ENCODE results near the gene CAMP. TPM values are rescaled to one million over a fixed set of nuclear protein-coding genes. Genes with fewer than 3 reads are reported as not detected.
A peak's percentile ranks its signal among the peaks of the same experiment; 100 is the strongest.

The CAMP gene
- polyA plus RNA-seq, 3 donors from 2014 or later = not detected

DNA sequence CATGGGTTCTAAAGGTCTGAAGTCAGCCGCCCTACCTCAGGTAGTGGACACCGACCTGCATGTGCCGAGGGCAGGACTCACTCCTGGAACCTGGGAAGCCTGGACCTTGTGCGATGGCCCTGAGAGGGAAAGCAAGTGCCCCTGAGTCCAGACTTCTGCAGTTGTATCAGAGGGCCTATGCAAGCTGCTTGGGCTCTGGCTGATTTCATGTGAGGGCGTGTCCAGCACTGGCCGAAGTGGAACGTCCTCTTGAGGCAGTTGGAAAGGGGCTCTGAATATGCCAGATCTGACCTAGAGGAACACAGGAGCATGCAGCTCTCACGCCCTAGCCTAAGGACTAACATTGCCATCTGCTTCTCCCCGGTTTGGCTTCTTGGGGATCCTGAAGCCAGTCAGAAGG is 2.5 kb upstream of the CAMP start:
- no peaks in the 10 kb centered on the region for H3K36me3 Mint-ChIP-seq
- DNase-seq = no peak
- H3K4me3 Mint-ChIP-seq = no peak overlapping the region
- no peaks in the 10 kb centered on the region for H3K9me3 Mint-ChIP-seq
- H3K27me3 Mint-ChIP-seq (ENCODE audit: low read depth in 3 of 3) = peaks cover 0 to 9% (median 0%) of the 10 kb centered on the region in 3 donors
- H3K4me1 Mint-ChIP-seq = no peaks in the 10 kb centered on the region
- H3K27ac Mint-ChIP-seq = no peak overlapping the region

DNA sequence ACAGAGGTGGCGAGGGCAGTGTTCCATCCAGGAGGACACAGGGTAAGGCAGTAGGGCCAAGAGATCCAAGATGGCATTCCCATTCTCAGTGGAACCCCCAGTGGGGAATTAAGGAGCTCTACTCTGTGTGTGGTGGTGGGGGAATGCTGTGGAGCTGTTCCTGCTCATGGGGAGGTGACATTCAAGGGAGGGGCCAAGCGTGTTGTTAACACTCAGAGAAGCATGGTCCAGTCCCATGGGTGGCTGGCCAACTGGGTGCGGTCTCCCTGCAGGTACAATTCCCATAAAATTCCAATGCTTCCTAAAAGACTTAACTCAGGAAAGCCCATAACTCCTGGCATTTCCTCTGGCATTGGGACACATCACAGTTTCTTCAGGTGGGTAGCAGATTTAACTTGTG is 2.3 kb downstream of the CAMP start:
- no peaks in the 10 kb centered on the region for H3K36me3 Mint-ChIP-seq
- H3K4me3 Mint-ChIP-seq = no peak overlapping the region
- no peaks in the 10 kb centered on the region for H3K4me1 Mint-ChIP-seq
- H3K9me3 Mint-ChIP-seq = no peaks in the 10 kb centered on the region
- no peak overlapping the region for H3K27ac Mint-ChIP-seq
- no peak for DNase-seq
- peaks cover 0 to 7% (median 0%) of the 10 kb centered on the region in 3 donors for H3K27me3 Mint-ChIP-seq (ENCODE audit: low read depth in 3 of 3)

DNA sequence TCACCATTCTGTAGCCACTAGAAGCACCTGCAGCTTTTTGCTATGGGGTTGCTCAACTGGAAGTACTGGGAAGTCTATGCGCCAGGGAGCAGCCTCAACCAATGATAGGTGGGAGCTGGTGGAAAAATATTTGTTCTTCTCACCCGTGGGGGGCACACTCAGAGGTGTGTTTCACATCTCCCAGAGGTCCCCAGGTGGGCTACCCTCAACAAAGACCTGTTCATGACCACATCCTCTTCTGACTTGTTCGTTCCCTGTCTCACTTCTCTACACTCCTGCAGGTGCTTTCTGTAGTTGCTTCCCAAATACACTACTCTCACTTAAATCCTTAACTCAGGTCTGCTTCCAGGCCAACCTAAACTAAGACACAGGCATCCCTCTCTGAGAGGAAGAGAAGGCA is 3.6 kb downstream of the CAMP start:
- Mint-ChIP-seq H3K4me3 (no peak overlapping the region), H3K36me3 (no peaks in the 10 kb centered on the region), H3K27ac (no peak overlapping the region), H3K4me1 (no peaks in the 10 kb centered on the region), H3K27me3 (ENCODE audit: low read depth in 3 of 3) (peaks cover 0 to 9% (median 0%) of the 10 kb centered on the region in 3 donors), H3K9me3 (no peaks in the 10 kb centered on the region)
- no peak for DNase-seq

DNA sequence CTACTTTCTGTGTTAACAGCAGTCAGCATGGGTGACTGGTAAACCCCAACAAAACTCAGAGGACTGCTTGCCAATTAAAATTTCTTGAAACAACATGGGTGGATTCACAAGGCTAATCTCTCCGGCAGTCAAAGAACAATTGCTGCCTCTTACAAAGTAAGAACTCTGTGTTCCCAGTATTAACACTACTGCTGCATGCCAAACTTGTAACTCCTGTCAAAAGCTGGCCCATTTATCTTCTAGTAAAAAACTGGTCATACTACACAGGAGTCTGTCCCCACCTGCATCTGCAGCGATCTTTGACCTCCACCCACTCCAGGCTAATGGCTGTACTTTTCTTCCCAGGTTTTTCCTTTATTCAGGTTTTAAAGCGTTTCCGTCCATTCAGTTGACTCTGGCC is 8.9 kb downstream of the CAMP start:
- Mint-ChIP-seq H3K36me3 (no peaks in the 10 kb centered on the region), H3K27me3 (ENCODE audit: low read depth in 3 of 3) (peaks cover 0 to 4% (median 2%) of the 10 kb centered on the region in 3 donors), H3K4me3 (no peak overlapping the region), H3K4me1 (no peaks in the 10 kb centered on the region), H3K27ac (no peak overlapping the region), H3K9me3 (no peaks in the 10 kb centered on the region)
- no peak for DNase-seq

DNA sequence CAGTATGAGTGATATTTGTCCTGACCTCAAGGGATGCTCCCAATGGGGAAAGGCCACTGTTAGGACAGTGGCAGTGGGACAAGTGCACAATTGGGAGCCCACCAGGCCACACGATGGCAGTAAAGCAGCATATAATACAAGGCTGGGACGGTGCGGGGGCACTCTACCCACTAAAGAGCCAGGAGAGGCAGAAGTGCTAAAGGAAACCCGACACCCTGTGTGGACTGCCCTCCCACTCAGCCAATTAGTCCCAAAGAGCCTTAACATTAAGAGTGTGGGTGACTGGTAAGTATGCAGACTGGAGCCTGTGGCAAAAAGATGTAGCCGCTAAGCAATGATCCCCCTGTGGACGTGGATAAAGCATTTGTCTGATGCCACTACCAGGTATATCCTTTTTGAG is 9.4 kb downstream of the CAMP start:
- no peaks in the 10 kb centered on the region for H3K9me3 Mint-ChIP-seq
- peak; percentile 26 to 49 (median 29) for DNase-seq
- H3K4me1 Mint-ChIP-seq = no peaks in the 10 kb centered on the region
- no peaks in the 10 kb centered on the region for H3K36me3 Mint-ChIP-seq
- H3K4me3 Mint-ChIP-seq = no peak overlapping the region
- peaks cover 0 to 4% (median 2%) of the 10 kb centered on the region in 3 donors for H3K27me3 Mint-ChIP-seq (ENCODE audit: low read depth in 3 of 3)
- H3K27ac Mint-ChIP-seq = no peak overlapping the region

DNA sequence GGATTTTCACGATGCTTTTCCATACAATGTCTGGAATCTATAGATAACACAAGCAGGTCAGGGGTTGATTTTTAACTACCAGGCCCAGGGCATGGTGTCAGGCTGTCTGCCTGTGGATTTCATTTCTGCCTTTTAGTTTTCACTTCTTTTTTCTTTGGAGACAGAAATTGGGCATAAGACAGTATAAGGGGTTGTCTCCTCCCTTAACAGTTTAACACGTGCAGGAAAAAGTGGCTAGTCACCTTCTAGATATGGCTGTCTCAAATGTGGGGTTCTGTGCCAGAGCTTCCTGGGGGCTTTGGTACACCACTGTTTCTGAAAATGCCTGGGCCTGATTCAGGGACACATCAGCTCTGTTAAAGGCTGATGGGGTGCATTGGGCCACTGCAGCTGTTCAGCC is 10.2 kb downstream of the CAMP start:
- H3K9me3 Mint-ChIP-seq = no peaks in the 10 kb centered on the region
- no peaks in the 10 kb centered on the region for H3K36me3 Mint-ChIP-seq
- no peak overlapping the region for H3K4me3 Mint-ChIP-seq
- H3K4me1 Mint-ChIP-seq = no peaks in the 10 kb centered on the region
- no peak for DNase-seq
- no peak overlapping the region for H3K27ac Mint-ChIP-seq
- peaks cover 0 to 4% (median 2%) of the 10 kb centered on the region in 3 donors for H3K27me3 Mint-ChIP-seq (ENCODE audit: low read depth in 3 of 3)

DNA sequence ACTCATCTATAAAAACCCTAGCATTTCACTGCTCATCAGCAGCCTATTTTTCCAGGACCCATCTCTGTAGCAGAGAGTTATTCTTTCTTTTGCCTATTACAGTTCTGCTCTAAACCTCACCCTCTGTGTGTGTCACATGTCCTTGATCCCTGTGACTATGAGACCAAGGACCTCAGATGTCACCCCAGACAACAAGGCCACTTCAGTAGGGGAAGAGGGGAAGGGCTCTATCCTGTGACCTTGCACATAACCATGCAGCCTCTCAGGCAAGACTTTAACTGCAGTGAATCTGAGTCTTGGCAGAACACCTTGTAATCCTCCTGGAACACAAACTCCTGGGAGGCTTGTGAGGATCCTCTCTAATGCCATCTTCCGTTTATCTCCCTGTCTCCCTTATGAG is 13.2 kb downstream of the CAMP start:
- Mint-ChIP-seq H3K9me3 (no peaks in the 10 kb centered on the region), H3K4me1 (peaks cover 11% of the 10 kb centered on the region in 2 donors), H3K27ac (no peak overlapping the region), H3K4me3 (no peak overlapping the region), H3K27me3 (ENCODE audit: low read depth in 3 of 3) (peaks cover 0 to 6% (median 4%) of the 10 kb centered on the region in 3 donors), H3K36me3 (no peaks in the 10 kb centered on the region)
- no peak for DNase-seq

DNA sequence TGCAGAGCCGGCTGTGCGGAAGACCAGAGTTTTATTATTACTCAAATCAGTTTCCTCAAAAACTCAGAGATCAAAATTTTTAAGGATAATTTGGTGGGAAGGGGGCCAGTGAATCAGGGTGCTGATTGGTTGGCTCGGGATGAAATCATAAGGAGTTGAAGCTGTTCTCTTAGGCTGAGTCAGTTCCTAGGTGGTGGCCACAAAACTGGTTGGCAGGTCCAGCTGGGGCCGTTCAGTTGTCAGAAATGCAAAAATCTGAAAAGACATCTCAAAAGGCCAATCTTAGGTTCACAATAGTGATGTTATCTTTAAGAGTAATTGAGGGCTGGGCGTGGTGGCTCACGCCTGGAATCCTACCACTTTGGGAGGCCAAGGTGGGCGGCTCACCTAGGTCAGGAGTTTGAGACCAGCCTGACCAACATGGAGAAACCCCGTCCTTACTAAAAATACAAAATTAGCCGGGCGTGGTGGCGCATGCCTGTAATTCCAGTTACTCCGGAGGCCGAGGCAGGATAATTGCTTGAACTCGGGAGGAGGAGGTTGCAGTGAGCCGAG is 15.3 kb downstream of the CAMP start:
- no peak overlapping the region for H3K4me3 Mint-ChIP-seq
- no peak for DNase-seq
- H3K36me3 Mint-ChIP-seq = no peaks in the 10 kb centered on the region
- H3K4me1 Mint-ChIP-seq = peaks cover 11 to 12% of the 10 kb centered on the region in 2 donors
- H3K9me3 Mint-ChIP-seq = no peaks in the 10 kb centered on the region
- peaks cover 0 to 4% (median 2%) of the 10 kb centered on the region in 3 donors for H3K27me3 Mint-ChIP-seq (ENCODE audit: low read depth in 3 of 3)
- no peak overlapping the region for H3K27ac Mint-ChIP-seq

DNA sequence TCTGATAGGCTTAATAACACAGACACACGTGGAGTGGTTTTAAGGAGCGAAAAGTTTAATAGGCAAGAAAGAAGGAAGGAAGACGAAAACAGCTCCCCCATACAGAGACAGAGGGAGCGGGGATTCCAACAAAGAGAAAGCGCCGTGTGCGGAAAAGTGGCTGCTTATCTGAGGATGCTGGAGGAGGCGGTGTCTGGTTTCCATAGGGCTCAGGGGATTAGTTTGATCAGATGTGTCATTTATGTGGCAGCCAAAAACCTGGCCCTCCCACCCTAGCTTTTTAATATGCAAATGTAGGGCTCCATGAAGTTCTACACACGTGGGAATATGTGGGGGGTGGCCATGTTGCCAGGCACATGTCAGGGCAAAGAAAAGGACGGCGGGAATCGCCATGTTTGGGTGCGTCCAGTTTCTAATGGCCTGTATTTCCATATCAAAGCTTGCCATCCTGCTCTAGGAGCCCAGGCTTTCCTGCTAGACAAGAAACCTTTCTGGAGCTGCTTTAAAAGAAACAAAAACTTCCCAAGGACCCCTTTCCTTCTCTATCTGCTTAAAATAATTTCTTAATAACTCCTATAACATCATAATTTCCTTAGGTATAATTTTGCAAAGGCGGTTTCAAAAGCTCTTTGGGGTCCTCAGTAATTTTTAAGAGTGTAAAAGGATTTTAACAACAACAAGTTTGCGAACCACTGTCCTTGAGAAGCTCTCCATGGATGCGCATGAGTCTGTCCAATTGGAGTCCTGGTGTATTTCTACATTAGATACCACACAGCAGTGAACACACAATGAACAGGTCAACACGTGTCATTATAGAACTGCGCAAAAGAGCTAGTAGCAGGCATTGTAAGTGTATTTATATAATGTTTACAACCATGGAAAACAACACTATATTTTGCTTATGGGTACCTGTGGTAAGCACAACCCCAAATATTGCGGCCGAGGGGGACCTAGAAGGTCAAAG is 17.0 kb downstream of the CAMP start:
- Mint-ChIP-seq H3K36me3 (no peaks in the 10 kb centered on the region), H3K4me1 (peaks cover 12 to 18% of the 10 kb centered on the region in 2 donors), H3K27ac (peak overlapping the region; percentile 83 to 93 (median 90)), H3K4me3 (peak overlapping the region; percentile 88 to 95 (median 93)), H3K27me3 (ENCODE audit: low read depth in 3 of 3) (peaks cover 0 to 4% (median 2%) of the 10 kb centered on the region in 3 donors), H3K9me3 (no peaks in the 10 kb centered on the region)
- DNase-seq = no peak

DNA sequence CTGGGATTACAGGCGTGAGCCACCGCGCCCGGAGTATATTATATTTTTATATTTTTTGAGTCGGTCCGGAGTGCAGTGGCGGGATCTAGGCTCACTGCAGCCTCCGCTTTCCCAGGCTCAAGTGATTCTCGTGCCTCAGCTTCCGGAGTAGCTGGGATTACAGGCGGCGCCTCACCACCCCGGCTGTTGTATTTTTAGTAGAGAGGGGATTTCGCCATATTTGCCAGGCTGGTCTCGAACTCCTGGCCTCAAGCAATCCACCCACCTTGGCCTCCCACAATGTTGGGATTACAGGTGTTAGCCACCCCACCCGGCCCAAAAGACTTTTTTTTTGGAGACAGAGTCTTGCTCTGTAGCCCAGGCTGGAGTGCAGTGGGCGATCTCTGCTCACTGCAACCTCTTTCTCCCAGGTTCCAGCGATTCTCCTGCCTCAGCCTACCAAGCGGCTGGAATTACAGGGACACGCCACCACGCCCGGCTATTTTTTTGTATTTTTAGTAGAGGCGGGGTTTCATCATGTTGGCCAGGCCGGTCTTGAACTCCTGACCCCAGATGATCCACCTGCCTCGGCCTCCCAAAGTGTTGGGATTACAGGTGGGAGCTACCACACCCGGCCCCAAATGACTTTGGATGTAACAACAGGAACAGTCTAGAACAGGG is 18.6 kb downstream of the CAMP start:
- no peak for DNase-seq
- H3K4me3 Mint-ChIP-seq = peak overlapping the region; percentile 88 to 95 (median 93)
- H3K9me3 Mint-ChIP-seq = no peaks in the 10 kb centered on the region
- peaks cover 0 to 4% (median 2%) of the 10 kb centered on the region in 3 donors for H3K27me3 Mint-ChIP-seq (ENCODE audit: low read depth in 3 of 3)
- peak overlapping the region in 4 of 6 donors; percentile 29 to 93 (median 79) for H3K27ac Mint-ChIP-seq
- peaks cover 12 to 18% of the 10 kb centered on the region in 2 donors for H3K4me1 Mint-ChIP-seq
- no peaks in the 10 kb centered on the region for H3K36me3 Mint-ChIP-seq

DNA sequence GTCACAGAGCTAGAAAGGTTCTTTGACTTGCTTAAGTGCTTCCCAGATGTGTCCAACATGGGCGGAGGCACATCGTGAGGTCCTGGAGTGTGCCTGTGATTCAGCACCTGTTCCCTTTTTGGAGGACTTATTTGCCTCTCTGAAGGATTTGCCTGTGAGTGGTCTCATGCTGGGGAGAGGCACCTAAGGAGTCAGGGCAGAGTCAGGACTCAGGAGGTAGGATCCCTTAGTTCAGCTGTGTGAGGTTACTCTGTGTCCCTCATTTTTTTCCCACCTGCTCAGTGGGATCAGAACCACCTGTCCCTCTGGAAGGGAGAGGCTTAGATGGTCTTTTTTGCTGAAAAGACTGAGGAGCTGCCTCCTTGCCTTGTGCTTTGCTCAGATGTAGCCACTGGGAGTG is 20.6 kb downstream of the CAMP start:
- no peak overlapping the region for H3K27ac Mint-ChIP-seq
- peaks cover 0 to 4% (median 2%) of the 10 kb centered on the region in 3 donors for H3K27me3 Mint-ChIP-seq (ENCODE audit: low read depth in 3 of 3)

DNA sequence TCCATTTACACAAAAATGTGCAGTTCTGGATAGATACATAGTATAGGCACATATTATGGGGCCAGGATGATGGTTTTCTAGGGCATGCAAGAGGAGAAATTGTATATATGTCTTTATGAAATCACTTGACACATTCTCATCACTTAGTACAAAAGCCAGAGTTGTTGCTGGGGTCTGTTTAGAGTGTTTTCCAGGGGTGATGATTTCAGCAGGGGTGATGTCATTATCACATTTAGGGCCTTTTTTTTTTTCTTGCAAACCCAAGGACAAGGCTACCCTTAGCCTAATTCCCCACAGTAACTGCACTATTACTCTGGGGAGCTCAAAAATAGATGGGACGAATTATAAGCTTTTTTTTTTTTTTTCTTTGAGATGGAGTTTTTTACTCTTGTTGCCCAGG is 21.2 kb downstream of the CAMP start:
- H3K9me3 Mint-ChIP-seq = no peaks in the 10 kb centered on the region
- DNase-seq = no peak
- no peak overlapping the region for H3K4me3 Mint-ChIP-seq
- peaks cover 13 to 18% of the 10 kb centered on the region in 2 donors for H3K4me1 Mint-ChIP-seq
- H3K27ac Mint-ChIP-seq = peak overlapping the region in 2 of 6 donors; percentile 41 to 42
- H3K36me3 Mint-ChIP-seq = peaks cover 0 to 11% (median 4%) of the 10 kb centered on the region in 3 donors
- H3K27me3 Mint-ChIP-seq (ENCODE audit: low read depth in 3 of 3) = peaks cover 0 to 4% (median 2%) of the 10 kb centered on the region in 3 donors

More for the DNA sequence above, 20.6 kb downstream of the CAMP start:
- DNase-seq = no peak
- no peaks in the 10 kb centered on the region for H3K9me3 Mint-ChIP-seq
- peaks cover 13 to 18% of the 10 kb centered on the region in 2 donors for H3K4me1 Mint-ChIP-seq
- H3K36me3 Mint-ChIP-seq = peaks cover 0 to 7% (median 4%) of the 10 kb centered on the region in 3 donors
- peak overlapping the region in 1 of 5 donors; percentile 2 for H3K4me3 Mint-ChIP-seq

DNA sequence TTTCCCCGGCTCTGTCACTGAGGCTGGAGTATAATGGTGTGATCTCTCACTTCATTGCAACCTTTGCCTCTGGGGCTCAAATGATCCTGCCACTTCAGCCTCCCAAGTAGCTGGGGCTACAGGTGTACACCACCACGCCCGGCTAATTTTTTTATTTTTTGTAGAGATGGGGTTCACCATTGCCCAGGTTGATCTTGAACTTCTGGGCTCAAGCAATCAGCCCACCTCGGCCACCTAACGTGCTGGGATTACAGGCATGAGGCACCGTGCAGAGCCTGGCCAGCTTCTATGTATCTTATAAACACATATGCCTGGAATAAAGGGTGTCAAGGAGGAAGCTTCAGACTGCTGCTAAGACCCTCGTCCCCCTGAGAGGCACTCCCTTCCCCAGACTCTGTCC is 21.8 kb downstream of the CAMP start:
- Mint-ChIP-seq H3K36me3 (peaks cover 0 to 12% (median 4%) of the 10 kb centered on the region in 3 donors), H3K9me3 (no peaks in the 10 kb centered on the region), H3K27ac (no peak overlapping the region), H3K4me3 (no peak overlapping the region), H3K4me1 (peaks cover 13 to 18% of the 10 kb centered on the region in 2 donors), H3K27me3 (ENCODE audit: low read depth in 3 of 3) (peaks cover 0 to 4% (median 2%) of the 10 kb centered on the region in 3 donors)
- DNase-seq = no peak

DNA sequence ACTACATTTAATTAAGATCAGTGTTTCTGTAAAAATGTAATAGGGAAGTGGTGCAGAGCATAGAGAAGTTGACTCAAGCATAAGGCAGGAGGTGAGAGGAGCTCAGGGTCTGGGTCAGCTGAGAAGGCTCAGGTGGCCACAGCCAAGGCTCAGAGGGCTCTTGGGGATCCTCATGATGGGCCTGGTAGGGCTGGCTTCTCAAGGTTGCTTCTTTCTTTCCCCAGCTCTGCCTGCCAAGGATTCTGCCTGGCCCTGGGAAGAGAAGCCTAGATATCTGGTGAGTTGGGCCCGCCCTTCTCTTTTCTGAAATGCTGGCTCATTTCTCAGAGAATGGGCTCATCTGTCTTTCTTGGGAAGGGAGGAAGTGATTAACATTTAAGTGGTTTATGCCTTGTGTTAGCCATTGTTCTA is 24.1 kb downstream of the CAMP start:
- H3K4me1 Mint-ChIP-seq = peaks cover 3 to 8% of the 10 kb centered on the region in 2 donors
- H3K36me3 Mint-ChIP-seq = peaks cover 0 to 18% (median 4%) of the 10 kb centered on the region in 3 donors
- no peak overlapping the region for H3K27ac Mint-ChIP-seq
- no peaks in the 10 kb centered on the region for H3K27me3 Mint-ChIP-seq (ENCODE audit: low read depth in 3 of 3)
- H3K9me3 Mint-ChIP-seq = peaks cover 0 to 2% (median 0%) of the 10 kb centered on the region in 6 donors
- DNase-seq = no peak
- H3K4me3 Mint-ChIP-seq = no peak overlapping the region

All from immature natural killer cell (primary cell).